ENCODE results near the gene DKK1. TPM values are rescaled to one million over a fixed set of nuclear protein-coding genes. Genes with fewer than 3 reads are reported as not detected.

The DKK1 gene
- total RNA-seq, 1 experiment from 2014 or later: 1.0 TPM

DNA sequence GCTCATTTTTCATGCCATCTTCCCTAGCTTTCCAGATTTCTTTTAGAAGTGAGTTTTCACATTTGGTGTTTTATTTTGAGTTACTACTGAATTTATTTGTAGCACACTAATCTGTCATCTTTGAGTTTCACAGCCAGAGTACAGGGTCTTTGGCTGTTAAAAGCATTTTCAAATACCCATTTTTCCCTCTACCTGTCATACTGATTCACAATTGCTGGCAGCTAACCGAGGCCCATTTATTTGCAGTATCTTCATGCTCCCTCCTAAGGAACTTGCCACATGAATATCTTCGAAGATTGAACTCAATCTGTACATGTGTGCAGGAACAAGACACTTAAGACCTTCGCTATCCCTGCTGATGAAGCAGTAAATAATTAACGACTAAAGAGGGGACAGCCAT lies 44.8 kb upstream of the DKK1 start:
- POLR2A ChIA-PET: interaction anchor here (0.6 kb wide), 1 partner anchor 291 kb away, joined by 10 read pairs; no protein-coding TSS in a partner anchor

More for the DNA sequence above, 44.8 kb upstream of the DKK1 start:
- DNase-seq (ENCODE audit: low spot score): no peak
- 0 out of 2 replicates have a peak, but pooled peaks cover 4% of the 10 kb centered on the region for H3K9me3 Mint-ChIP-seq
- CTCF ChIA-PET: no interaction called here
- no peaks in the 10 kb centered on the region for H3K36me3 Mint-ChIP-seq
- H3K27me3 Mint-ChIP-seq (ENCODE audit: low read depth): no peaks in the 10 kb centered on the region
- TF ChIP-seq ATF6 (CRISPR knock-in tag; IDR thresholded peaks at IDR 0.05) (no peak), IRF2 (CRISPR knock-in tag; IDR thresholded peaks at IDR 0.05; ENCODE audit: borderline replicate concordance, low read depth) (no peak), ZNF317 (CRISPR knock-in tag; IDR thresholded peaks at IDR 0.05; ENCODE audit: borderline replicate concordance, low read depth) (no peak), NFYB (CRISPR knock-in tag; conservative IDR thresholded peaks at IDR 0.05; ENCODE audit: low read depth) (no peak), ATF1 (CRISPR knock-in tag; IDR thresholded peaks at IDR 0.05) (no peak), CBFB (CRISPR knock-in tag; IDR thresholded peaks at IDR 0.05; ENCODE audit: low read depth) (no peak), ZMAT4 (CRISPR knock-in tag; IDR thresholded peaks at IDR 0.05) (no peak), AFF4 (CRISPR knock-in tag; IDR thresholded peaks at IDR 0.05; ENCODE audit: borderline replicate concordance) (no peak), PRRX2 (CRISPR knock-in tag; IDR thresholded peaks at IDR 0.05) (no peak), SMAD3 (CRISPR knock-in tag; IDR thresholded peaks at IDR 0.05; ENCODE audit: borderline replicate concordance) (no peak), ZNF232 (CRISPR knock-in tag; IDR thresholded peaks at IDR 0.05) (no peak), FOXP1 (CRISPR knock-in tag; IDR thresholded peaks at IDR 0.05; ENCODE audit: borderline replicate concordance) (no peak), RORB (CRISPR knock-in tag; IDR thresholded peaks at IDR 0.05) (no peak), USF2 (CRISPR knock-in tag; IDR thresholded peaks at IDR 0.05) (no peak)
- TF ChIP-seq, protein P1, sequence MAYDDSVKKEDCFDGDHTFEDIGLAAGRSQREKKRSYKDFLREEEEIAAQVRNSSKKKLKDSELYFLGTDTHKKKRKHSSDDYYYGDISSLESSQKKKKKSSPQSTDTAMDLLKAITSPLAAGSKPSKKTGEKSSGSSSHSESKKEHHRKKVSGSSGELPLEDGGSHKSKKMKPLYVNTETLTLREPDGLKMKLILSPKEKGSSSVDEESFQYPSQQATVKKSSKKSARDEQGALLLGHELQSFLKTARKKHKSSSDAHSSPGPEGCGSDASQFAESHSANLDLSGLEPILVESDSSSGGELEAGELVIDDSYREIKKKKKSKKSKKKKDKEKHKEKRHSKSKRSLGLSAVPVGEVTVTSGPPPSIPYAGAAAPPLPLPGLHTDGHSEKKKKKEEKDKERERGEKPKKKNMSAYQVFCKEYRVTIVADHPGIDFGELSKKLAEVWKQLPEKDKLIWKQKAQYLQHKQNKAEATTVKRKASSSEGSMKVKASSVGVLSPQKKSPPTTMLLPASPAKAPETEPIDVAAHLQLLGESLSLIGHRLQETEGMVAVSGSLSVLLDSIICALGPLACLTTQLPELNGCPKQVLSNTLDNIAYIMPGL (CRISPR knock-in tag; IDR thresholded peaks at IDR 0.05): no peak
- TF ChIP-seq, protein P2, sequence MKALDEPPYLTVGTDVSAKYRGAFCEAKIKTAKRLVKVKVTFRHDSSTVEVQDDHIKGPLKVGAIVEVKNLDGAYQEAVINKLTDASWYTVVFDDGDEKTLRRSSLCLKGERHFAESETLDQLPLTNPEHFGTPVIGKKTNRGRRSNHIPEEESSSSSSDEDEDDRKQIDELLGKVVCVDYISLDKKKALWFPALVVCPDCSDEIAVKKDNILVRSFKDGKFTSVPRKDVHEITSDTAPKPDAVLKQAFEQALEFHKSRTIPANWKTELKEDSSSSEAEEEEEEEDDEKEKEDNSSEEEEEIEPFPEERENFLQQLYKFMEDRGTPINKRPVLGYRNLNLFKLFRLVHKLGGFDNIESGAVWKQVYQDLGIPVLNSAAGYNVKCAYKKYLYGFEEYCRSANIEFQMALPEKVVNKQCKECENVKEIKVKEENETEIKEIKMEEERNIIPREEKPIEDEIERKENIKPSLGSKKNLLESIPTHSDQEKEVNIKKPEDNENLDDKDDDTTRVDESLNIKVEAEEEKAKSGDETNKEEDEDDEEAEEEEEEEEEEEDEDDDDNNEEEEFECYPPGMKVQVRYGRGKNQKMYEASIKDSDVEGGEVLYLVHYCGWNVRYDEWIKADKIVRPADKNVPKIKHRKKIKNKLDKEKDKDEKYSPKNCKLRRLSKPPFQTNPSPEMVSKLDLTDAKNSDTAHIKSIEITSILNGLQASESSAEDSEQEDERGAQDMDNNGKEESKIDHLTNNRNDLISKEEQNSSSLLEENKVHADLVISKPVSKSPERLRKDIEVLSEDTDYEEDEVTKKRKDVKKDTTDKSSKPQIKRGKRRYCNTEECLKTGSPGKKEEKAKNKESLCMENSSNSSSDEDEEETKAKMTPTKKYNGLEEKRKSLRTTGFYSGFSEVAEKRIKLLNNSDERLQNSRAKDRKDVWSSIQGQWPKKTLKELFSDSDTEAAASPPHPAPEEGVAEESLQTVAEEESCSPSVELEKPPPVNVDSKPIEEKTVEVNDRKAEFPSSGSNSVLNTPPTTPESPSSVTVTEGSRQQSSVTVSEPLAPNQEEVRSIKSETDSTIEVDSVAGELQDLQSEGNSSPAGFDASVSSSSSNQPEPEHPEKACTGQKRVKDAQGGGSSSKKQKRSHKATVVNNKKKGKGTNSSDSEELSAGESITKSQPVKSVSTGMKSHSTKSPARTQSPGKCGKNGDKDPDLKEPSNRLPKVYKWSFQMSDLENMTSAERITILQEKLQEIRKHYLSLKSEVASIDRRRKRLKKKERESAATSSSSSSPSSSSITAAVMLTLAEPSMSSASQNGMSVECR (CRISPR knock-in tag; IDR thresholded peaks at IDR 0.05; ENCODE audit: borderline replicate concordance): no peak
- H3K27ac Mint-ChIP-seq: no peak overlapping the region
- H3K4me1 Mint-ChIP-seq: peaks cover 17% of the 10 kb centered on the region
- no peak for ATAC-seq
- no peak overlapping the region for H3K4me3 Mint-ChIP-seq

Data from WTC11 (cell line).